GM12878 (cell line): ENCODE results near the gene LRP1. TPM values are rescaled to one million over a fixed set of nuclear protein-coding genes. Genes with fewer than 3 reads are reported as not detected.

Experiments used
- ATAC-seq: fragments of 200-7000 bp; cut with Tn5 transposase; 3 replicates; pipeline ENCODE4 v1.9.1; 2020; ENCODE audit warnings: mild to moderate bottlenecking, moderate library complexity
- BruUV-seq: library from RNA; stranded (reverse); fragments of 400-500 nt; replicated peaks from 2 replicates; lab custom pipeline; 2021; lab: Mats Ljungman, UMichigan
- CTCF ChIA-PET: fragments of 300-600 bp; sonication (Branson Sonifier 250); formaldehyde crosslinking; extraction: SDS; loops from one replicate; lab custom pipeline; 2021; ENCODE audit warnings: inconsistent platforms; lab: Yijun Ruan, JAX
- POLR2A ChIA-PET: fragments of 350-600 bp; formaldehyde crosslinking; extraction: SDS; loops from one replicate; lab custom pipeline; 2021; ENCODE audit warnings: inconsistent platforms; lab: Charles Lee
- RAD21 ChIA-PET: fragments of 300-600 bp; sonication (Branson Sonifier 250); formaldehyde crosslinking; loops from one replicate; lab custom pipeline; 2023; ENCODE audit warnings: antibody characterized with exemption; ENCODE audit not compliant: unreplicated experiment; lab: Charles Lee
- SMC1A ChIA-PET: fragments of 300-600 bp; sonication (Branson Sonifier 250); formaldehyde crosslinking; loops from one replicate; lab custom pipeline; 2023; ENCODE audit not compliant: unreplicated experiment, uncharacterized antibody; lab: Charles Lee
- DNase-seq: peaks from one replicate; pipeline ENCODE4 v3.0.0-alpha.2; 2011; ENCODE audit warnings: low read depth, low spot score
- FAIRE-seq: peaks from 3 replicates; lab custom pipeline; 2011; peaks lifted over from hg19 to GRCh38; lab: Jason Lieb, UNC
- H2AFZ ChIP-seq: 2 replicates; pipeline ENCODE4 v1.6.0; 2011; ENCODE audit warnings: low read depth, low read length, control low read depth; ENCODE audit not compliant: control insufficient read depth
- H3K27ac ChIP-seq: 2 replicates; pipeline ENCODE4 v1.5.1; 2011; ENCODE audit warnings: control low read depth; ENCODE audit not compliant: control insufficient read depth, insufficient read depth
- H3K27me3 ChIP-seq, 2 experiments: replicated peaks in 1 of 2; 2 replicates each; pipeline versions ENCODE4 v1.6.0 to v1.6.1; 2011; ENCODE audit warnings: low read length in 1 of 2; ENCODE audit not compliant: control insufficient read depth in 2 of 2, insufficient read depth in 2 of 2
- H3K36me3 ChIP-seq, 2 experiments: 2 replicates each; pipeline ENCODE4 v1.5.1; 2011; ENCODE audit warnings: low read length in 1 of 2; ENCODE audit not compliant: control insufficient read depth in 2 of 2, insufficient read depth in 2 of 2
- H3K4me1 ChIP-seq: 2 replicates; pipeline ENCODE4 v1.6.1; 2011; ENCODE audit warnings: mild to moderate bottlenecking, low read length, moderate library complexity, mixed read lengths; ENCODE audit not compliant: control insufficient read depth, insufficient read depth
- H3K4me2 ChIP-seq: 2 replicates; pipeline ENCODE4 v1.6.0; 2011; ENCODE audit warnings: control low read depth; ENCODE audit not compliant: control insufficient read depth, insufficient read depth
- H3K4me3 ChIP-seq: fragments of 200-600 bp; sonication (generic); 2 replicates; pipeline ENCODE4 v1.5.1; 2016
- H3K79me2 ChIP-seq: 2 replicates; pipeline ENCODE4 v1.6.0; 2011; ENCODE audit warnings: low read length; ENCODE audit not compliant: control insufficient read depth, insufficient read depth
- H3K9ac ChIP-seq: 2 replicates; pipeline ENCODE4 v1.8.0; 2011; ENCODE audit warnings: low read length, control low read depth, mixed read lengths; ENCODE audit not compliant: control insufficient read depth, insufficient read depth
- H3K9me3 ChIP-seq: replicated peaks from 3 replicates; pipeline ENCODE4 v1.5.1; 2011; ENCODE audit warnings: mild to moderate bottlenecking, low read length; ENCODE audit not compliant: control insufficient read depth, insufficient read depth
- H4K20me1 ChIP-seq: 2 replicates; pipeline ENCODE4 v1.6.0; 2011; ENCODE audit not compliant: control insufficient read depth, insufficient read depth
- CBFB ChIP-seq: IDR thresholded peaks from 2 replicates; pipeline ENCODE4 v1.6.1; 2016; ENCODE audit warnings: antibody characterized with exemption, low read depth
- EZH2 ChIP-seq: IDR thresholded peaks from 2 replicates; pipeline ENCODE4 v1.6.1; 2012; ENCODE audit warnings: low read depth, mild to moderate bottlenecking, control low read depth, inconsistent platforms, low read length, borderline replicate concordance; ENCODE audit not compliant: control insufficient read depth
- FOS ChIP-seq: IDR thresholded peaks from 3 replicates; pipeline ENCODE4 v1.6.1; 2011; ENCODE audit warnings: borderline replicate concordance; ENCODE audit not compliant: insufficient read length; ENCODE audit errors: extremely low read depth
- GABPA ChIP-seq: IDR thresholded peaks from 2 replicates; pipeline ENCODE4 v1.6.1; 2014; ENCODE audit warnings: antibody characterized with exemption, low read depth, mild to moderate bottlenecking, inconsistent platforms
- HDAC6 ChIP-seq: fragments of 200-600 bp; sonication (generic); IDR thresholded peaks from one replicate; pipeline ENCODE4 v1.8.0; 2017; ENCODE audit warnings: antibody characterized with exemption; ENCODE audit not compliant: unreplicated experiment
- NR2F1 ChIP-seq: fragments of 450-650 bp; conservative IDR thresholded peaks from 2 replicates; pipeline ENCODE4 v1.6.1; 2017; ENCODE audit warnings: mild to moderate bottlenecking
- NRF1 ChIP-seq: conservative IDR thresholded peaks from 2 replicates; pipeline ENCODE4 v1.6.1; 2011; ENCODE audit warnings: mild to moderate bottlenecking, low read depth, low read length, improper control_type of control experiment
- PAX8 ChIP-seq: fragments of 450-650 bp; IDR thresholded peaks from 2 replicates; pipeline ENCODE4 v1.6.1; 2017; ENCODE audit warnings: mild to moderate bottlenecking, moderate library complexity
- POU2F2 ChIP-seq: IDR thresholded peaks from 3 replicates; pipeline ENCODE4 v1.6.1; 2011; ENCODE audit warnings: low read depth, mild to moderate bottlenecking, low read length, borderline replicate concordance
- RUNX3 ChIP-seq: IDR thresholded peaks from 2 replicates; pipeline ENCODE4 v1.6.1; 2012; ENCODE audit warnings: low read length, inconsistent platforms
- TBL1XR1 ChIP-seq: IDR thresholded peaks from 2 replicates; pipeline ENCODE4 v1.6.1; 2012; ENCODE audit warnings: low read depth, low read length, improper control_type of control experiment
- WRNIP1 ChIP-seq: IDR thresholded peaks from 2 replicates; pipeline ENCODE4 v1.6.1; 2011; ENCODE audit warnings: low read depth, low read length, improper control_type of control experiment, borderline replicate concordance
- YBX1 ChIP-seq: fragments of 450-650 bp; IDR thresholded peaks from 2 replicates; pipeline ENCODE4 v1.6.1; 2016; ENCODE audit warnings: antibody characterized with exemption
- ZNF384 ChIP-seq: IDR thresholded peaks from 2 replicates; pipeline ENCODE4 v1.6.1; 2012; ENCODE audit warnings: low read depth, mild to moderate bottlenecking, low read length, improper control_type of control experiment, borderline replicate concordance
- ZNF622 ChIP-seq: fragments of 450-650 bp; IDR thresholded peaks from 2 replicates; pipeline ENCODE4 v1.6.1; 2017; ENCODE audit warnings: mild to moderate bottlenecking, inconsistent platforms
- WGBS: methylation state at CpG from one replicate; pipeline ENCODE4 v1.1.6; 2016; ENCODE audit warnings: low lambda C conversion rate; ENCODE audit not compliant: insufficient replicate concordance, insufficient coverage; ENCODE audit errors: missing lambda C conversion rate; 5-methylcytosine and 5-hydroxymethylcytosine counted together
- in situ Hi-C: fragments of 300-500 bp; cut with MboI; formaldehyde crosslinking; loops from 9 replicates; pipeline ENCODE4 v1.14.3; 2018; ENCODE audit warnings: mixed read lengths
- intact Hi-C: fragments of 100-400 bp; cut with micrococcal nuclease; formaldehyde crosslinking; loops from one replicate; pipeline ENCODE4 v1.14.2; 2022; ENCODE audit not compliant: unreplicated experiment
- polyA plus RNA-seq, 11 experiments: library from polyadenylated mRNA; depleted of rRNA in 4 of 11; unstranded in 6 of 11; stranded (reverse) in 5 of 11; fragments of >200 nt; fragmentation: Nextera tagmentation in 4 of 11; fragmentation: Illumina TruSeq in 1 of 11; extraction: Ambion mirVana in 4 of 11; extraction: Trizol in 1 of 11; gene quantifications; 1 replicate in 1 of 11; 2 replicates in 10 of 11; pipeline versions ENCODE4 v1.2.1 to v1.2.3, GENCODE V29; 2011 to 2016; ENCODE audit warnings: inconsistent platforms in 2 of 11, missing spikeins in 2 of 11, low read depth in 1 of 11
- total RNA-seq, 4 experiments: library from RNA; depleted of rRNA in 3 of 4; stranded (reverse); fragments of >200 nt in 3 of 4; fragmentation: Illumina TruSeq in 1 of 4; extraction: Trizol in 1 of 4; gene quantifications; 2 replicates each; pipeline versions ENCODE4 v1.2.1 to v1.2.3, GENCODE V29; 2013 to 2021
- TF ChIP-seq, protein P1 (sequence below): IDR thresholded peaks from 2 replicates; pipeline ENCODE4 v1.6.1; 2011; ENCODE audit warnings: borderline replicate concordance, low read depth, mild to moderate bottlenecking, moderate library complexity, mixed read lengths, low read length; ENCODE audit not compliant: insufficient read depth; ENCODE audit errors: extremely low read length
- TF ChIP-seq, protein P2 (sequence below): fragments of 450-650 bp; IDR thresholded peaks from 2 replicates; pipeline ENCODE4 v1.6.1; 2017; ENCODE audit warnings: borderline replicate concordance
- TF ChIP-seq, protein P3 (sequence below): fragments of 450-650 bp; IDR thresholded peaks from 2 replicates; pipeline ENCODE4 v1.6.1; 2017; ENCODE audit warnings: mild to moderate bottlenecking
- TF ChIP-seq, protein P4 (sequence below): fragments of 450-650 bp; IDR thresholded peaks from 2 replicates; pipeline ENCODE4 v1.6.1; 2014; ENCODE audit warnings: mild to moderate bottlenecking

LRP1 gene
- total and polyA plus RNA-seq, 10 of the 15 experiments (the other 5 are each of a cell fraction or from before 2014, with no cell fraction given) = under 0.01 to 1.1 (median 0.20) TPM; not detected in 2

DNA sequence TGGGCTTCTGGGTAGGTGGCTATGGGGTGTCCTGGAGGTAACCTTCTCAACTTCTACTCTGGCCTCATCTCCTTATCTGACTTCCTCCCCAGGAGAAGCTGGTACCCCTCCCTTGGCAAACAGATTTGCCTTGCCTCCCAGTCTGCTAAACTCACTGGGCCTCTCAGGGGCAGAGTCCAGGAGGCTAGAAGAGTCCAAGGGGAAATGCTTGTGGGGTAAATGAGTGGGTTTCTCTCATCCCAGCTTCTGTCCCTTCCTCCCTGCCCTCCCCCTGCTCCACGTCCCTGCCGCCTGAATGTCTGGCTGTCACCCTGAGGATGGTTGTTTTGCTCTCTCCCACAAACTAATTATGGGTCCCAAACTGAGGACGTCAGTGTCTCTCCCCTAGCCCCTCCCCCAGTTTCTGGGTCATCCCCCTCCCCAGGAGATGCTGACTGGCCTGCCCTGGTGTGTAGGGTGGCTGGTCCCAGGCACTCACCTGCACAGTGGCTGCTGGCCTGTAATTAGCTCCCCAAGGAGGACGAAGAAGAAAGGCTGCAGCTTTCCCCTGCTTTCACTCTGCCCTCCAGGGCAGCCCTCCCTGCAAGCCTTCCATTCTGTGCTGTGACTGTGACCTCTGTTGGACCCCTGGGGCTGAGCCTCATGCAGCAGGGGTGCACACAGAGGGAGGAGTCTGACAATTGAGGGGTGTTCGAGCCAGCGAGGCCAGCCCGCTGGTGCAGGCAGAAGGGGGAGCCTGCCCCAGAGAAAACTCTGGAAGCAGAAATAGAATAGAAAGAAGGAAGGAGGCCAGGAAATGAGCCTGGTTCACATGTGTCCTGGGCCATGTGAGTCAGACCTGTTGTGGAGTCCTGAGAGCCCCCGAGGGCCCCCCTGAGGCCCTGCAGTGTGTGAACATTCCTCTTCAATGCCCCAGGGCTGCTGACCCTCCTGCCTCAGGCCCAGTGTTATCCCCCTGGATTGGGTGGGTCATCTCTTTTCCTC, 19.0 kb downstream of the LRP1 start, which contains the start of gene LRP1-AS:
Gene LRP1-AS, minus strand, starts transcription at position 659 of the 984 bp plus-strand sequence.
- ChIA-PET SMC1A (interaction anchor here (0.6 kb wide), 2 partner anchors 64 to 586 kb away, joined by 3 to 4 read pairs; no protein-coding TSS in a partner anchor), POLR2A (no interaction called here), CTCF (interaction anchor here (1.9 to 2.8 kb wide), 2 partner anchors 23 to 26 kb away, joined by 7 to 8 read pairs; no protein-coding TSS in a partner anchor), RAD21 (no interaction called here)
- WGBS = 24% methylated on average over 6 of the region's 8 CpGs
- Histone ChIP-seq H4K20me1 (no peaks in the 10 kb centered on the region), H3K27me3 (peaks cover 0 to 3% of the 10 kb centered on the region in 2 experiments; a peak in 2 of 4 replicates), H3K36me3 (no peaks in the 10 kb centered on the region), H3K9me3 (no peaks in the 10 kb centered on the region), H3K79me2 (no peaks in the 10 kb centered on the region), H2AFZ (no peak within 1 kb of the TSS), H3K9ac (no peak within 1 kb of the TSS), H3K4me2 (no peak within 1 kb of the TSS), H3K4me1 (no peaks in the 10 kb centered on the region), H3K4me3 (no peak within 1 kb of the TSS)
- in situ Hi-C loops = no loop called here
- FAIRE-seq = no peak
- DNase-seq = no peak
- BruUV-seq = no TSS peak
- TF ChIP-seq YBX1 = no peak
- TF ChIP-seq POU2F2 = no peak
- TF ChIP-seq GABPA = no peak
- TF ChIP-seq, protein P1, sequence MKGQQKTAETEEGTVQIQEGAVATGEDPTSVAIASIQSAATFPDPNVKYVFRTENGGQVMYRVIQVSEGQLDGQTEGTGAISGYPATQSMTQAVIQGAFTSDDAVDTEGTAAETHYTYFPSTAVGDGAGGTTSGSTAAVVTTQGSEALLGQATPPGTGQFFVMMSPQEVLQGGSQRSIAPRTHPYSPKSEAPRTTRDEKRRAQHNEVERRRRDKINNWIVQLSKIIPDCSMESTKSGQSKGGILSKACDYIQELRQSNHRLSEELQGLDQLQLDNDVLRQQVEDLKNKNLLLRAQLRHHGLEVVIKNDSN = no peak
- no peak for TF ChIP-seq EZH2
- no peak for TF ChIP-seq NR2F1
- TF ChIP-seq, protein P2, sequence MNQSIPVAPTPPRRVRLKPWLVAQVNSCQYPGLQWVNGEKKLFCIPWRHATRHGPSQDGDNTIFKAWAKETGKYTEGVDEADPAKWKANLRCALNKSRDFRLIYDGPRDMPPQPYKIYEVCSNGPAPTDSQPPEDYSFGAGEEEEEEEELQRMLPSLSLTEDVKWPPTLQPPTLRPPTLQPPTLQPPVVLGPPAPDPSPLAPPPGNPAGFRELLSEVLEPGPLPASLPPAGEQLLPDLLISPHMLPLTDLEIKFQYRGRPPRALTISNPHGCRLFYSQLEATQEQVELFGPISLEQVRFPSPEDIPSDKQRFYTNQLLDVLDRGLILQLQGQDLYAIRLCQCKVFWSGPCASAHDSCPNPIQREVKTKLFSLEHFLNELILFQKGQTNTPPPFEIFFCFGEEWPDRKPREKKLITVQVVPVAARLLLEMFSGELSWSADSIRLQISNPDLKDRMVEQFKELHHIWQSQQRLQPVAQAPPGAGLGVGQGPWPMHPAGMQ = no peak
- TF ChIP-seq, protein P3, sequence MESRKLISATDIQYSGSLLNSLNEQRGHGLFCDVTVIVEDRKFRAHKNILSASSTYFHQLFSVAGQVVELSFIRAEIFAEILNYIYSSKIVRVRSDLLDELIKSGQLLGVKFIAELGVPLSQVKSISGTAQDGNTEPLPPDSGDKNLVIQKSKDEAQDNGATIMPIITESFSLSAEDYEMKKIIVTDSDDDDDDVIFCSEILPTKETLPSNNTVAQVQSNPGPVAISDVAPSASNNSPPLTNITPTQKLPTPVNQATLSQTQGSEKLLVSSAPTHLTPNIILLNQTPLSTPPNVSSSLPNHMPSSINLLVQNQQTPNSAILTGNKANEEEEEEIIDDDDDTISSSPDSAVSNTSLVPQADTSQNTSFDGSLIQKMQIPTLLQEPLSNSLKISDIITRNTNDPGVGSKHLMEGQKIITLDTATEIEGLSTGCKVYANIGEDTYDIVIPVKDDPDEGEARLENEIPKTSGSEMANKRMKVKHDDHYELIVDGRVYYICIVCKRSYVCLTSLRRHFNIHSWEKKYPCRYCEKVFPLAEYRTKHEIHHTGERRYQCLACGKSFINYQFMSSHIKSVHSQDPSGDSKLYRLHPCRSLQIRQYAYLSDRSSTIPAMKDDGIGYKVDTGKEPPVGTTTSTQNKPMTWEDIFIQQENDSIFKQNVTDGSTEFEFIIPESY = no peak
- TF ChIP-seq NRF1 = no peak
- no peak for TF ChIP-seq FOS
- TF ChIP-seq RUNX3 = no peak
- no peak for TF ChIP-seq WRNIP1
- TF ChIP-seq TBL1XR1 = no peak
- TF ChIP-seq HDAC6 = no peak
- no peak for TF ChIP-seq CBFB
- TF ChIP-seq ZNF622 = no peak
- no peak for TF ChIP-seq PAX8
- TF ChIP-seq ZNF384 = no peak
- TF ChIP-seq, protein P4, sequence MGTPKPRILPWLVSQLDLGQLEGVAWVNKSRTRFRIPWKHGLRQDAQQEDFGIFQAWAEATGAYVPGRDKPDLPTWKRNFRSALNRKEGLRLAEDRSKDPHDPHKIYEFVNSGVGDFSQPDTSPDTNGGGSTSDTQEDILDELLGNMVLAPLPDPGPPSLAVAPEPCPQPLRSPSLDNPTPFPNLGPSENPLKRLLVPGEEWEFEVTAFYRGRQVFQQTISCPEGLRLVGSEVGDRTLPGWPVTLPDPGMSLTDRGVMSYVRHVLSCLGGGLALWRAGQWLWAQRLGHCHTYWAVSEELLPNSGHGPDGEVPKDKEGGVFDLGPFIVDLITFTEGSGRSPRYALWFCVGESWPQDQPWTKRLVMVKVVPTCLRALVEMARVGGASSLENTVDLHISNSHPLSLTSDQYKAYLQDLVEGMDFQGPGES = no peak
- TF ChIP-seq, all 136 proteins: peak for 0
- ATAC-seq = no peak
- H3K27ac ChIP-seq = no peak within 1 kb of the TSS
- intact Hi-C loops = no loop called here
